Subcutaneous abdominal adipose tissue (tissue), 5 donors: Measurements from ENCODE around the gene PHF12.

ENCODE experiments used
- H3K27ac ChIP-seq: one replicate; pipeline ENCODE4 v1.7.0; 2013; ENCODE audit warnings: low read depth, mild to moderate bottlenecking, inconsistent platforms, low read length, moderate library complexity
- H3K27me3 ChIP-seq, 5 donors: one replicate each; pipeline ENCODE4 v1.7.0; 2013; ENCODE audit warnings: low read length in 5 of 5, inconsistent platforms in 1 of 5; ENCODE audit not compliant: control insufficient read depth in 5 of 5, insufficient read depth in 4 of 5
- H3K36me3 ChIP-seq, 5 donors: one replicate each; pipeline ENCODE4 v1.7.0; 2013; ENCODE audit warnings: low read length in 5 of 5; ENCODE audit not compliant: control insufficient read depth in 5 of 5, insufficient read depth in 5 of 5
- H3K4me1 ChIP-seq, 5 donors: one replicate each; pipeline ENCODE4 v1.7.0; 2013; ENCODE audit warnings: low read length in 5 of 5, mild to moderate bottlenecking in 3 of 5, moderate library complexity in 1 of 5; ENCODE audit not compliant: control insufficient read depth in 5 of 5, insufficient read depth in 5 of 5
- H3K4me3 ChIP-seq, 5 donors: one replicate each; pipeline ENCODE4 v1.7.0; 2013; ENCODE audit warnings: low read length in 5 of 5, low read depth in 1 of 5
- H3K9ac ChIP-seq, 5 donors: one replicate each; pipeline ENCODE4 v1.7.0; 2013; ENCODE audit warnings: low read length in 5 of 5, mild to moderate bottlenecking in 4 of 5, moderate library complexity in 3 of 5
- H3K9me3 ChIP-seq, 5 donors: one replicate each; pipeline ENCODE4 v1.7.0; 2013; ENCODE audit warnings: low read length in 5 of 5; ENCODE audit not compliant: control insufficient read depth in 5 of 5
- donor health status: healthy.
- donor health status: healthy.
- donor health status: healthy.
- donor health status: healthy.
- donor health status: healthy.

PHF12 gene

GRCh38 chr17:28865946-28866752 lies 85.2 kb downstream of the PHF12 start:
- Histone ChIP-seq H3K9me3 (no peaks in the 10 kb centered on the region), H3K4me3 (no peak overlapping the region), H3K27ac (no peak overlapping the region), H3K27me3 (no peaks in the 10 kb centered on the region), H3K9ac (no peak overlapping the region), H3K36me3 (peaks cover 0 to 7% (median 7%) of the 10 kb centered on the region in 5 donors), H3K4me1 (no peaks in the 10 kb centered on the region)

- H3K4me3 ChIP-seq, result no peak overlapping the region
- H3K9ac ChIP-seq, result no peak overlapping the region
- H3K27ac ChIP-seq, result no peak overlapping the region
- no peaks in the 10 kb centered on the region for H3K4me1 ChIP-seq
- peaks cover 0 to 13% (median 13%) of the 10 kb centered on the region in 5 donors for H3K36me3 ChIP-seq
- no peaks in the 10 kb centered on the region for H3K9me3 ChIP-seq
- no peaks in the 10 kb centered on the region for H3K27me3 ChIP-seq
Measured at GRCh38 chr17:28864991-28865849, 86.1 kb downstream of the PHF12 start.

- H3K27ac ChIP-seq, result no peak overlapping the region
- no peak overlapping the region for H3K9ac ChIP-seq
- no peaks in the 10 kb centered on the region for H3K4me1 ChIP-seq
- H3K9me3 ChIP-seq, result no peaks in the 10 kb centered on the region
- peaks cover 0 to 24% (median 19%) of the 10 kb centered on the region in 5 donors for H3K36me3 ChIP-seq
- no peaks in the 10 kb centered on the region for H3K27me3 ChIP-seq
- no peak overlapping the region for H3K4me3 ChIP-seq
Measured at GRCh38 chr17:28863953-28864352, 87.4 kb downstream of the PHF12 start.

- H3K36me3 ChIP-seq, result peaks cover 0 to 38% (median 33%) of the 10 kb centered on the region in 5 donors
- H3K4me3 ChIP-seq, result no peak overlapping the region
- H3K9ac ChIP-seq, result no peak overlapping the region
- H3K4me1 ChIP-seq, result no peaks in the 10 kb centered on the region
- H3K27ac ChIP-seq, result no peak overlapping the region
- no peaks in the 10 kb centered on the region for H3K27me3 ChIP-seq
- no peaks in the 10 kb centered on the region for H3K9me3 ChIP-seq
Measured at GRCh38 chr17:28862561-28862960, 88.8 kb downstream of the PHF12 start.

- Histone ChIP-seq H3K27ac (no peak overlapping the region), H3K27me3 (no peaks in the 10 kb centered on the region), H3K9me3 (no peaks in the 10 kb centered on the region), H3K9ac (no peak overlapping the region), H3K4me3 (no peak overlapping the region), H3K36me3 (peaks cover 0 to 41% (median 34%) of the 10 kb centered on the region in 5 donors), H3K4me1 (no peaks in the 10 kb centered on the region)
Measured at GRCh38 chr17:28861393-28862203, 89.7 kb downstream of the PHF12 start.

- Histone ChIP-seq H3K27ac (no peak overlapping the region), H3K27me3 (no peaks in the 10 kb centered on the region), H3K4me3 (no peak overlapping the region), H3K36me3 (peaks cover 0 to 47% (median 37%) of the 10 kb centered on the region in 5 donors), H3K4me1 (peaks cover 0 to 5% (median 3%) of the 10 kb centered on the region in 5 donors), H3K9ac (no peak overlapping the region), H3K9me3 (no peaks in the 10 kb centered on the region)
Measured at GRCh38 chr17:28860363-28860808, 90.9 kb downstream of the PHF12 start.

- H3K9me3 ChIP-seq, result no peaks in the 10 kb centered on the region
- peaks cover 0 to 47% (median 37%) of the 10 kb centered on the region in 5 donors for H3K36me3 ChIP-seq
- peaks cover 2 to 17% (median 14%) of the 10 kb centered on the region in 5 donors for H3K4me1 ChIP-seq
- H3K27me3 ChIP-seq, result no peaks in the 10 kb centered on the region
- H3K9ac ChIP-seq, result no peak overlapping the region
- H3K4me3 ChIP-seq, result no peak overlapping the region
- no peak overlapping the region for H3K27ac ChIP-seq
Measured at GRCh38 chr17:28858801-28859355, 92.4 kb downstream of the PHF12 start.

GRCh38 chr17:28857905-28858800 lies 93.2 kb downstream of the PHF12 start:
- Histone ChIP-seq H3K4me1 (peaks cover 2 to 17% (median 14%) of the 10 kb centered on the region in 5 donors), H3K36me3 (peaks cover 0 to 47% (median 37%) of the 10 kb centered on the region in 5 donors), H3K27me3 (no peaks in the 10 kb centered on the region), H3K4me3 (no peak overlapping the region), H3K27ac (no peak overlapping the region), H3K9ac (no peak overlapping the region), H3K9me3 (no peaks in the 10 kb centered on the region)
